SK-N-SH treated with all-trans-retinoic acid at 6 μM for 48 hours (cell line): ENCODE data around the gene LAP3.

ENCODE experiments used
- ARNTL ChIP-seq: fragments of 450-650 bp; formaldehyde crosslinking; IDR thresholded peaks from 2 replicates; pipeline ENCODE4 v1.5.0; 2020; ENCODE audit warnings: low read depth, mild to moderate bottlenecking, moderate library complexity, borderline replicate concordance
- ESRRG ChIP-seq: fragments of 250-450 bp; sonication (Bioruptor Pico); IDR thresholded peaks from 2 replicates; pipeline ENCODE4 v1.6.1; 2021; ENCODE audit warnings: mild to moderate bottlenecking
- PPARA ChIP-seq: fragments of 250-450 bp; sonication (Bioruptor Pico); IDR thresholded peaks from 2 replicates; pipeline ENCODE4 v1.5.0; 2020; ENCODE audit warnings: mild to moderate bottlenecking, borderline replicate concordance
- RARB ChIP-seq: fragments of 250-450 bp; sonication (Bioruptor Pico); IDR thresholded peaks from 2 replicates; pipeline ENCODE4 v1.8.0; 2021; ENCODE audit warnings: mild to moderate bottlenecking, moderate library complexity
- TCF4 ChIP-seq: fragments of 250-450 bp; sonication (Bioruptor Pico); IDR thresholded peaks from 2 replicates; pipeline ENCODE4 v1.8.0; 2021; ENCODE audit warnings: mild to moderate bottlenecking, moderate library complexity, borderline replicate concordance
- ZFP30 ChIP-seq: fragments of 450-650 bp; formaldehyde crosslinking; IDR thresholded peaks from 2 replicates; pipeline ENCODE4 v1.5.0; 2022; ENCODE audit warnings: mild to moderate bottlenecking, moderate library complexity
- ZNF70 ChIP-seq: fragments of 450-650 bp; formaldehyde crosslinking; IDR thresholded peaks from 2 replicates; pipeline ENCODE4 v1.5.0; 2020; ENCODE audit warnings: mild to moderate bottlenecking, moderate library complexity
- TF ChIP-seq, protein P1 (sequence below): fragments of 250-450 bp; sonication (Bioruptor Pico); IDR thresholded peaks from 2 replicates; pipeline ENCODE4 v1.5.1; 2020; ENCODE audit warnings: low read depth, mild to moderate bottlenecking, moderate library complexity

DNA sequence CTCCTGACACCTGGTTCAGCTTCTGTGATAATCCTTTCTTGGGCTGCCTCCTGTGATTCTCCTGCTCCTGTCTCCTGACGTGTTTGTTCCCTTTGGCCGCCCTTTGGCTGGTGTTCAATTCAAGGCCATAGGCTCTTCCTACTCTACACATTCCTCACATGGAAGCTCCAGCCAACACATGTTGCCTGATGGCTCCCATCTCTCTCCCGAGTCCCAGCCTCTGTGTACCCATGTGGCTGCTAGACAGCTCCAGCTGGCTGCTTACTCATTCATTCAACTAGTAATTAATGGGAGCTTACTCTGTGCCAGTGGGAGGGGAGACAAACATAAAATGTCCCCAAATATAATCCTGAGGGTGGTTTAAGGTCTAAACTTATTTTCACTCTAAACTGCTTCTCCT lies 28.2 kb downstream of the LAP3 start:
- no peak for TF ChIP-seq ESRRG (CRISPR knock-in tag)
- TF ChIP-seq ZFP30 (CRISPR knock-in tag), result no peak
- no peak for TF ChIP-seq ZNF70
- TF ChIP-seq, protein P1, sequence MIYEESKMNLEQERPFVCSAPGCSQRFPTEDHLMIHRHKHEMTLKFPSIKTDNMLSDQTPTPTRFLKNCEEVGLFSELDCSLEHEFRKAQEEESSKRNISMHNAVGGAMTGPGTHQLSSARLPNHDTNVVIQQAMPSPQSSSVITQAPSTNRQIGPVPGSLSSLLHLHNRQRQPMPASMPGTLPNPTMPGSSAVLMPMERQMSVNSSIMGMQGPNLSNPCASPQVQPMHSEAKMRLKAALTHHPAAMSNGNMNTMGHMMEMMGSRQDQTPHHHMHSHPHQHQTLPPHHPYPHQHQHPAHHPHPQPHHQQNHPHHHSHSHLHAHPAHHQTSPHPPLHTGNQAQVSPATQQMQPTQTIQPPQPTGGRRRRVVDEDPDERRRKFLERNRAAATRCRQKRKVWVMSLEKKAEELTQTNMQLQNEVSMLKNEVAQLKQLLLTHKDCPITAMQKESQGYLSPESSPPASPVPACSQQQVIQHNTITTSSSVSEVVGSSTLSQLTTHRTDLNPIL (CRISPR knock-in tag), result no peak
- TF ChIP-seq PPARA (CRISPR knock-in tag), result no peak
- no peak for TF ChIP-seq RARB (CRISPR knock-in tag)
- TF ChIP-seq ARNTL, result no peak
- TF ChIP-seq TCF4, result no peak
